Measurements from ENCODE around the gene SRC.

Gene SRC

GRCh38 chr20:37390503-37390890 lies 44.6 kb downstream of the SRC start:
- in situ Hi-C loops (cut with HindIII; ENCODE audit: low sequenced_read_pairs): no loop called here

GRCh38 chr20:37390891-37391525 lies 45.1 kb downstream of the SRC start:
- DNase-seq (ENCODE audit: low read depth): no peak

More at GRCh38 chr20:37390503-37390890, 44.6 kb downstream of the SRC start:
- TF ChIP-seq, protein P1, sequence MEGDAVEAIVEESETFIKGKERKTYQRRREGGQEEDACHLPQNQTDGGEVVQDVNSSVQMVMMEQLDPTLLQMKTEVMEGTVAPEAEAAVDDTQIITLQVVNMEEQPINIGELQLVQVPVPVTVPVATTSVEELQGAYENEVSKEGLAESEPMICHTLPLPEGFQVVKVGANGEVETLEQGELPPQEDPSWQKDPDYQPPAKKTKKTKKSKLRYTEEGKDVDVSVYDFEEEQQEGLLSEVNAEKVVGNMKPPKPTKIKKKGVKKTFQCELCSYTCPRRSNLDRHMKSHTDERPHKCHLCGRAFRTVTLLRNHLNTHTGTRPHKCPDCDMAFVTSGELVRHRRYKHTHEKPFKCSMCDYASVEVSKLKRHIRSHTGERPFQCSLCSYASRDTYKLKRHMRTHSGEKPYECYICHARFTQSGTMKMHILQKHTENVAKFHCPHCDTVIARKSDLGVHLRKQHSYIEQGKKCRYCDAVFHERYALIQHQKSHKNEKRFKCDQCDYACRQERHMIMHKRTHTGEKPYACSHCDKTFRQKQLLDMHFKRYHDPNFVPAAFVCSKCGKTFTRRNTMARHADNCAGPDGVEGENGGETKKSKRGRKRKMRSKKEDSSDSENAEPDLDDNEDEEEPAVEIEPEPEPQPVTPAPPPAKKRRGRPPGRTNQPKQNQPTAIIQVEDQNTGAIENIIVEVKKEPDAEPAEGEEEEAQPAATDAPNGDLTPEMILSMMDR (IDR thresholded peaks at IDR 0.05; ENCODE audit: low read depth, low read length, missing control alignments): no peak
- DNase-seq (ENCODE audit: low read depth): no peak
- no peak overlapping the region for H3K4me3 ChIP-seq (ENCODE audit: low read depth, low read length)

GRCh38 chr20:37392441-37393195 lies 46.7 kb downstream of the SRC start:
- no peak overlapping the region for H3K4me3 ChIP-seq (ENCODE audit: low read depth, low read length)
- DNase-seq (ENCODE audit: low read depth): no peak
- in situ Hi-C loops (cut with HindIII; ENCODE audit: low sequenced_read_pairs): no loop called here
- TF ChIP-seq, protein P1 (IDR thresholded peaks at IDR 0.05; ENCODE audit: low read depth, low read length, missing control alignments): peak; percentile 42

More at GRCh38 chr20:37390891-37391525, 45.1 kb downstream of the SRC start:
- TF ChIP-seq, protein P1 (IDR thresholded peaks at IDR 0.05; ENCODE audit: low read depth, low read length, missing control alignments): no peak
- H3K4me3 ChIP-seq (ENCODE audit: low read depth, low read length): no peak overlapping the region
- in situ Hi-C loops (cut with HindIII; ENCODE audit: low sequenced_read_pairs): no loop called here

DNA sequence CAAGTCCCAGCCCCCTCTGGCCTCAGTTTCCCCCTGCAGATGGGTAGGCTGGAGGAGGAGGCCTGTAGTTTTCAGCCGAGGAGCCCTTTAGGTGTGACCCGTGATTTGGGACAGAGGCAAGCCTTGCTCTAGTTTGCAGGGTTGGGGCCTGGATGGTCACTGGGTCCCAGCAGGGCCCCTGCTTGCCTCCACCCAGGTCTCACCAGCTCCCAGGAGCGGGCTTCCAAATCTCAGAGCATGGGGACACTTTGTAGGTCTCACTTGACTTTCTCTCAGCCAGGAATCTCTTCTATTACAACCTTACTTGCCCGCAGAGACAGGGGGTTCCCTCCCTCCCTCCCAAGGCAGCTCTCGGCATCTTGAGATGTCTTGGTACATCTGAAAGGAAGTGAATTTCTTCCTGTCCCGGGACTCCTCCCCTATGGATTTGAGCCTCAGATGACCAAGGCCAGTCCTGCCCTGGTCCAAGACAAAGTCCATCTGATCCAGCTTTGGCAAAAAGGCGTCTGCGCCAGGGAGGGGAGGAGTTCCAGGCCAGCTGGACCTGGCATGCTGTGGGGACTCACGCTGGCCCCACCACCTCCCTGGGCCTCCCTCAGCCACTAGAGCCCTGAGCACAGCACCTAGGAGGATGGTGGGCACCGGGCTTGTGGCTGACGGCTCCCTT lies 47.4 kb downstream of the SRC start:
- TF ChIP-seq, protein P1 (IDR thresholded peaks at IDR 0.05; ENCODE audit: low read depth, low read length, missing control alignments): no peak
- in situ Hi-C loops (cut with HindIII; ENCODE audit: low sequenced_read_pairs): no loop called here
- no peak for DNase-seq (ENCODE audit: low read depth)
- H3K4me3 ChIP-seq (ENCODE audit: low read depth, low read length): no peak overlapping the region

- TF ChIP-seq, protein P1 (IDR thresholded peaks at IDR 0.05; ENCODE audit: low read depth, low read length, missing control alignments): no peak
- no peak overlapping the region for H3K4me3 ChIP-seq (ENCODE audit: low read depth, low read length)
- in situ Hi-C loops (cut with HindIII; ENCODE audit: low sequenced_read_pairs): no loop called here
- no peak for DNase-seq (ENCODE audit: low read depth)
Observed at GRCh38 chr20:37393863-37394542, 48.1 kb downstream of the SRC start.
